Ishikawa (cell line): ENCODE measurements around the gene KPNA4.

Source experiments
- CEBPB ChIP-seq: IDR thresholded peaks from 2 replicates; pipeline ENCODE4 v1.6.1; 2012
- EP300 ChIP-seq: IDR thresholded peaks from 2 replicates; pipeline ENCODE4 v1.6.1; 2012; ENCODE audit warnings: borderline replicate concordance

- no peak for TF ChIP-seq EP300
- no peak for TF ChIP-seq CEBPB
Measured at GRCh38 chr3:160471892-160472291, 93.5 kb downstream of the KPNA4 start.
